Measurements from ENCODE around the gene SHROOM4. TPM values are rescaled to one million over a fixed set of nuclear protein-coding genes. Genes with fewer than 3 reads are reported as not detected.
A peak's percentile ranks its signal among the peaks of the same experiment; 100 is the strongest.

The SHROOM4 gene
- total and polyA plus RNA-seq, 2 of the 13 experiments (the other 11 are each of a cell fraction or from before 2014, with no cell fraction given), result 0.08 to 0.18 TPM

- ATAC-seq (no peak), DNase-seq (ENCODE audit: low spot score) (no peak), FAIRE-seq (no peak)
- H4K20me1 ChIP-seq (ENCODE audit: insufficient read depth, low read length), result no peaks in the 10 kb centered on the region
- no peaks in the 10 kb centered on the region for H3K79me2 ChIP-seq (ENCODE audit: insufficient read depth, low read length)
- no peaks in the 10 kb centered on the region for H3K27me3 ChIP-seq (ENCODE audit: control insufficient read depth in 1 of 2, insufficient read depth in 2 of 2, low read length in 2 of 2)
- 64% methylated on average over 2 of the region's 2 CpGs for WGBS (ENCODE audit: low lambda C conversion rate)
- intact Hi-C loops (cut with micrococcal nuclease; ENCODE audit: unreplicated experiment), result no loop called here
- H3K4me3 ChIP-seq (replicated peaks in 1 of 3; ENCODE audit: insufficient read depth in 1 of 3, low read depth in 2 of 3, low read length in 3 of 3), result no peak overlapping the region
- H3K27ac ChIP-seq (ENCODE audit: extremely low read length, insufficient read depth, low read length), result no peak overlapping the region
- no peak overlapping the region for H3K9ac ChIP-seq (ENCODE audit: insufficient read depth, low read depth, low read length)
- peak in 1 of 2 experiments; percentile 28; a peak in 1 of 4 replicates for TF ChIP-seq MAFK (conservative IDR thresholded peaks at IDR 0.05 in 1 of 2, IDR thresholded peaks at IDR 0.05 in 1 of 2; ENCODE audit: low read length in 2 of 2)
- TF ChIP-seq MAFF (IDR thresholded peaks at IDR 0.05; ENCODE audit: low read depth, low read length), result 0 out of 2 replicates have a peak, but pooled peaks have one; percentile 9
- no peak for TF ChIP-seq KAT7 (CRISPR knock-in tag; IDR thresholded peaks at IDR 0.05; ENCODE audit: borderline replicate concordance)
- ChIA-PET POLR2A (no interaction called here), CTCF (ENCODE audit: low intra/inter-chr PET ratio, low total read pairs) (no interaction called here)
- no peak overlapping the region for H2AFZ ChIP-seq (ENCODE audit: low read length)
- in situ Hi-C loops (cut with HindIII; ENCODE audit: extremely low pct_ligation_motif_present, low pct_unique_long_range_greater_than_20kb), result no loop called here
- H3K4me1 ChIP-seq (ENCODE audit: insufficient read depth, low read length), result no peaks in the 10 kb centered on the region
- no TSS peak for BruUV-seq (replicated peaks)
- H3K4me2 ChIP-seq (ENCODE audit: low read depth, low read length), result no peak overlapping the region
- no peaks in the 10 kb centered on the region for H3K36me3 ChIP-seq (replicated peaks in 1 of 2; ENCODE audit: control insufficient read depth in 1 of 2, insufficient read depth in 2 of 2, low read length in 2 of 2)
- H3K9me3 ChIP-seq (ENCODE audit: low read length), result no peaks in the 10 kb centered on the region
Observed at GRCh38 chrX:50719614-50720013, 94.4 kb downstream of the SHROOM4 start.

GRCh38 chrX:50718776-50719175, 95.2 kb downstream of the SHROOM4 start:
- Histone ChIP-seq H3K9me3 (ENCODE audit: low read length) (no peaks in the 10 kb centered on the region), H3K79me2 (ENCODE audit: insufficient read depth, low read length) (no peaks in the 10 kb centered on the region), H3K36me3 (replicated peaks in 1 of 2; ENCODE audit: control insufficient read depth in 1 of 2, insufficient read depth in 2 of 2, low read length in 2 of 2) (no peaks in the 10 kb centered on the region), H4K20me1 (ENCODE audit: insufficient read depth, low read length) (no peaks in the 10 kb centered on the region), H3K4me1 (ENCODE audit: insufficient read depth, low read length) (no peaks in the 10 kb centered on the region), H3K27ac (ENCODE audit: extremely low read length, insufficient read depth, low read length) (no peak overlapping the region), H2AFZ (ENCODE audit: low read length) (no peak overlapping the region), H3K27me3 (ENCODE audit: control insufficient read depth in 1 of 2, insufficient read depth in 2 of 2, low read length in 2 of 2) (no peaks in the 10 kb centered on the region), H3K9ac (ENCODE audit: insufficient read depth, low read depth, low read length) (no peak overlapping the region), H3K4me2 (ENCODE audit: low read depth, low read length) (no peak overlapping the region), H3K4me3 (replicated peaks in 1 of 3; ENCODE audit: insufficient read depth in 1 of 3, low read depth in 2 of 3, low read length in 3 of 3) (no peak overlapping the region)
- intact Hi-C loops (cut with micrococcal nuclease; ENCODE audit: unreplicated experiment), result no loop called here
- no CpG with 5 or more reads among the region's 1 CpG for WGBS (ENCODE audit: low lambda C conversion rate)
- POLR2A ChIA-PET, result no interaction called here
- no TSS peak for BruUV-seq (replicated peaks)
- no peak for FAIRE-seq
- no peak for TF ChIP-seq MEIS1 (CRISPR knock-in tag; IDR thresholded peaks at IDR 0.05; ENCODE audit: borderline replicate concordance)
- ATAC-seq, result no peak
- no peak for DNase-seq (ENCODE audit: low spot score)
- CTCF ChIA-PET (ENCODE audit: low intra/inter-chr PET ratio, low total read pairs), result no interaction called here
- in situ Hi-C loops (cut with HindIII; ENCODE audit: extremely low pct_ligation_motif_present, low pct_unique_long_range_greater_than_20kb), result no loop called here

All from HepG2 (cell line).